Spleen (tissue), 7 donors: ENCODE measurements around the gene PLXNB1.

Source experiments
- POLR2A ChIP-seq, 3 donors: fragments of 450-650 bp; IDR thresholded peaks; one replicate each; pipeline ENCODE4 v1.5.1; 2017; ENCODE audit warnings: antibody characterized with exemption in 3 of 3, mild to moderate bottlenecking in 1 of 3
- POLR2AphosphoS5 ChIP-seq, 3 donors: sonication (generic); formaldehyde crosslinking; IDR thresholded peaks; one replicate each; pipeline ENCODE4 v1.5.1; 2017; ENCODE audit warnings: antibody characterized with exemption in 3 of 3
- TF ChIP-seq, protein P1 (sequence below), 11 experiments: fragments of 200-600 bp in 7 of 11; fragments of 450-650 bp in 4 of 11; sonication (generic) in 4 of 11; IDR thresholded peaks in 8 of 11; conservative IDR thresholded peaks in 3 of 11; 1 replicate in 7 of 11; 2 replicates in 4 of 11; pipeline versions ENCODE4 v1.4.0 to v1.8.0; 2016 to 2021; ENCODE audit warnings: antibody characterized with exemption in 11 of 11, inconsistent platforms in 4 of 11, mild to moderate bottlenecking in 1 of 11
- donor health status: DM: no; HTN: no; CAD: no; lungs with moderate emphysema.
- donor health status: DM: no; HTN: no; CAD: no.
- donor health status: DM: no; HTN: no; CAD: no.

DNA sequence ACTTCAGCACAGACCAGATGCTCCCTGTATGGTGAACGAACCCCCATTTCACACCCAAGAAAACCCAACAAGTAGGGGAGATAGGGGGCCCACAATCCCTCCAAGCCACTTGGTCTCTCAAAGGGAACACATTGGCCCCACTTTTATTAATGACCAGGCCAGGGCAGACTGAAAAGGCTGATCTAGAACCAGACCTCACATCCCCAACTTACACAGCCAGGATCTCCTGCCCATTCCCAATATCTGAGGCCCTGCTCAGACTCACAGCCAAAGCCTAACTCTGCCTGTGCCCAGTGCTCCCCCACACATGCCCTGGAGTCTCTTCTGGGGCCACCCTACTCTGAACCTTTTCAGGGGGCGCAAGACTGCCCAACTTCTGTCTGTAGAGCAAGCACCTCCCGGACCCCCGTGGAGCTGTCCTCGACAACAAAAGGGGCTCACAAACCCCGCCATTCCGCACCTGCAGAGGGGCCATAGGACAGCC, 1.8 kb downstream of the PLXNB1 start:
- TF ChIP-seq, protein P1, sequence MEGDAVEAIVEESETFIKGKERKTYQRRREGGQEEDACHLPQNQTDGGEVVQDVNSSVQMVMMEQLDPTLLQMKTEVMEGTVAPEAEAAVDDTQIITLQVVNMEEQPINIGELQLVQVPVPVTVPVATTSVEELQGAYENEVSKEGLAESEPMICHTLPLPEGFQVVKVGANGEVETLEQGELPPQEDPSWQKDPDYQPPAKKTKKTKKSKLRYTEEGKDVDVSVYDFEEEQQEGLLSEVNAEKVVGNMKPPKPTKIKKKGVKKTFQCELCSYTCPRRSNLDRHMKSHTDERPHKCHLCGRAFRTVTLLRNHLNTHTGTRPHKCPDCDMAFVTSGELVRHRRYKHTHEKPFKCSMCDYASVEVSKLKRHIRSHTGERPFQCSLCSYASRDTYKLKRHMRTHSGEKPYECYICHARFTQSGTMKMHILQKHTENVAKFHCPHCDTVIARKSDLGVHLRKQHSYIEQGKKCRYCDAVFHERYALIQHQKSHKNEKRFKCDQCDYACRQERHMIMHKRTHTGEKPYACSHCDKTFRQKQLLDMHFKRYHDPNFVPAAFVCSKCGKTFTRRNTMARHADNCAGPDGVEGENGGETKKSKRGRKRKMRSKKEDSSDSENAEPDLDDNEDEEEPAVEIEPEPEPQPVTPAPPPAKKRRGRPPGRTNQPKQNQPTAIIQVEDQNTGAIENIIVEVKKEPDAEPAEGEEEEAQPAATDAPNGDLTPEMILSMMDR (IDR thresholded peaks at IDR 0.05 in 8 of 11, conservative IDR thresholded peaks at IDR 0.05 in 3 of 11), result no peak
- no peak for TF ChIP-seq POLR2A (IDR thresholded peaks at IDR 0.05)
- no peak for TF ChIP-seq POLR2AphosphoS5 (IDR thresholded peaks at IDR 0.05)
